Stomach (tissue), 9 donors: ENCODE data around the gene IFNG-AS1. TPM values are rescaled to one million over a fixed set of nuclear protein-coding genes. Genes with fewer than 3 reads are reported as not detected.

Experiments used
- DNase-seq, 2 donors: peaks; one replicate each; pipeline versions ENCODE4 v3.0.0 to v3.0.0-alpha.2; 2013 to 2019
- H3K27ac ChIP-seq, 5 donors: fragments of 200-600 bp in 4 of 5; sonication (generic) in 4 of 5; one replicate each; pipeline ENCODE4 v1.5.1; 2013 to 2019; ENCODE audit warnings: mild to moderate bottlenecking in 1 of 5, moderate library complexity in 1 of 5
- H3K27me3 ChIP-seq, 3 donors: fragments of 200-600 bp; sonication (generic); one replicate each; pipeline ENCODE4 v1.5.1; 2017 to 2019; ENCODE audit warnings: mixed run types in 1 of 3
- H3K36me3 ChIP-seq, 4 donors: fragments of 200-600 bp; sonication (generic); 1 replicate in 3 of 4; 2 replicates in 1 of 4; pipeline ENCODE4 v1.5.1; 2016 to 2019
- H3K4me1 ChIP-seq, 4 donors: fragments of 200-600 bp; sonication (generic); one replicate each; pipeline ENCODE4 v1.5.1; 2016 to 2019
- H3K4me3 ChIP-seq, 4 donors: fragments of 200-600 bp; sonication (generic) in 3 of 4; one replicate each; pipeline ENCODE4 v1.5.1; 2016 to 2019; ENCODE audit warnings: mild to moderate bottlenecking in 1 of 4
- H3K9me3 ChIP-seq, 4 donors: fragments of 200-600 bp; sonication (generic); one replicate each; pipeline ENCODE4 v1.5.1; 2016 to 2019
- CTCF ChIP-seq, 7 experiments: fragments of 450-650 bp in 4 of 7; fragments of 200-600 bp in 3 of 7; sonication (generic) in 3 of 7; IDR thresholded peaks; one replicate each; pipeline ENCODE4 v1.5.1; 2016 to 2019; ENCODE audit warnings: antibody characterized with exemption in 7 of 7, control low read depth in 2 of 7, mild to moderate bottlenecking in 1 of 7
- EP300 ChIP-seq: sonication (generic); formaldehyde crosslinking; IDR thresholded peaks from one replicate; pipeline ENCODE4 v1.6.1; 2017; ENCODE audit warnings: antibody characterized with exemption
- POLR2A ChIP-seq, 4 donors: fragments of 450-650 bp; IDR thresholded peaks; one replicate each; pipeline ENCODE4 v1.6.1; 2016; ENCODE audit warnings: antibody characterized with exemption in 4 of 4, control low read depth in 2 of 4, mild to moderate bottlenecking in 1 of 4, moderate library complexity in 1 of 4
- POLR2AphosphoS5 ChIP-seq, 3 donors: sonication (generic); formaldehyde crosslinking; IDR thresholded peaks; one replicate each; pipeline ENCODE4 v1.6.1; 2016; ENCODE audit warnings: antibody characterized with exemption in 3 of 3
- WGBS, 5 donors: extraction: QIAGEN DNeasy Blood & Tissue Kit in 3 of 5; methylation state at CpG; one replicate each; pipeline versions ENCODE4 v1.1.5 to v1.1.7; 2013 to 2018; 5-methylcytosine and 5-hydroxymethylcytosine counted together
- intact Hi-C: fragments of 100-400 bp; cut with DNase I; formaldehyde crosslinking; loops from one replicate; pipeline ENCODE4 v1.15.1; 2023; ENCODE audit warnings: low total_unique reads
- polyA plus RNA-seq, 3 donors: library from polyadenylated mRNA; stranded (reverse); fragments of 200-250 nt; gene quantifications; one replicate each; pipeline ENCODE4 v1.2.3, GENCODE V29; 2013
- total RNA-seq, 5 donors: library from RNA; depleted of rRNA; stranded (reverse); fragments of >200 nt; gene quantifications; one replicate each; pipeline versions ENCODE4 v1.1.0 to v1.2.3, GENCODE V29; 2014 to 2016
- donor health status: healthy with polysubstance abuse.
- donor health status: Bipolar disorder and iron deficiency.
- donor health status: healthy.

IFNG-AS1 gene
- total and polyA plus RNA-seq, 8 donors: not detected

- Histone ChIP-seq H3K36me3 (no peaks in the 10 kb centered on the region), H3K27ac (no peak overlapping the region), H3K27me3 (no peaks in the 10 kb centered on the region), H3K9me3 (no peaks in the 10 kb centered on the region), H3K4me3 (no peak overlapping the region), H3K4me1 (no peaks in the 10 kb centered on the region)
- 67 to 74% (median 69%) methylated on average over 4 of the region's 4 CpGs for WGBS, 5 donors
- intact Hi-C loops: no loop called here
- no peak for DNase-seq
- TF ChIP-seq CTCF (IDR thresholded peaks at IDR 0.05): no peak
- TF ChIP-seq POLR2AphosphoS5 (IDR thresholded peaks at IDR 0.05): no peak
- no peak for TF ChIP-seq POLR2A (IDR thresholded peaks at IDR 0.05)
- TF ChIP-seq EP300: no peak
These were observed 20.0 kb upstream of the IFNG-AS1 start for GRCh38 chr12:67969134-67969802.

GRCh38 chr12:67977668-67978067 lies 11.6 kb upstream of the IFNG-AS1 start:
- Histone ChIP-seq H3K27me3 (no peaks in the 10 kb centered on the region), H3K4me1 (no peaks in the 10 kb centered on the region), H3K27ac (no peak overlapping the region), H3K4me3 (no peak overlapping the region), H3K36me3 (no peaks in the 10 kb centered on the region), H3K9me3 (no peaks in the 10 kb centered on the region)
- intact Hi-C loops: no loop called here
- WGBS, 5 donors: 85 to 97% (median 91%) methylated on average over 1 of the region's 1 CpG
- no peak for TF ChIP-seq EP300
- TF ChIP-seq POLR2A (IDR thresholded peaks at IDR 0.05): no peak
- no peak for TF ChIP-seq CTCF (IDR thresholded peaks at IDR 0.05)
- TF ChIP-seq POLR2AphosphoS5 (IDR thresholded peaks at IDR 0.05): no peak
- no peak for DNase-seq

GRCh38 chr12:67980391-67980790 lies 8.9 kb upstream of the IFNG-AS1 start:
- 89 to 100% (median 96%) methylated on average over 1 of the region's 1 CpG for WGBS, 5 donors
- no peak for DNase-seq
- no peaks in the 10 kb centered on the region for H3K4me1 ChIP-seq
- no peak overlapping the region for H3K4me3 ChIP-seq
- H3K36me3 ChIP-seq: no peaks in the 10 kb centered on the region
- intact Hi-C loops: no loop called here
- no peak overlapping the region for H3K27ac ChIP-seq
- no peaks in the 10 kb centered on the region for H3K27me3 ChIP-seq
- TF ChIP-seq EP300: no peak
- TF ChIP-seq POLR2AphosphoS5 (IDR thresholded peaks at IDR 0.05): no peak
- TF ChIP-seq CTCF (IDR thresholded peaks at IDR 0.05): no peak
- TF ChIP-seq POLR2A (IDR thresholded peaks at IDR 0.05): no peak
- H3K9me3 ChIP-seq: no peaks in the 10 kb centered on the region

GRCh38 chr12:67981287-67982162 lies 7.7 kb upstream of the IFNG-AS1 start:
- no peak for DNase-seq
- WGBS, 5 donors: 63 to 76% (median 73%) methylated on average over 4 of the region's 4 CpGs
- intact Hi-C loops: no loop called here

More at GRCh38 chr12:67981287-67982162, 7.7 kb upstream of the IFNG-AS1 start:
- H3K4me1 ChIP-seq: no peaks in the 10 kb centered on the region
- no peak overlapping the region for H3K27ac ChIP-seq
- no peaks in the 10 kb centered on the region for H3K27me3 ChIP-seq
- no peak overlapping the region for H3K4me3 ChIP-seq
- H3K9me3 ChIP-seq: no peaks in the 10 kb centered on the region
- no peak for TF ChIP-seq POLR2AphosphoS5 (IDR thresholded peaks at IDR 0.05)
- TF ChIP-seq EP300: no peak
- TF ChIP-seq CTCF (IDR thresholded peaks at IDR 0.05): no peak
- no peak for TF ChIP-seq POLR2A (IDR thresholded peaks at IDR 0.05)
- no peaks in the 10 kb centered on the region for H3K36me3 ChIP-seq
